ENCODE measurements around the gene INTS4. TPM values are rescaled to one million over a fixed set of nuclear protein-coding genes. Genes with fewer than 3 reads are reported as not detected.
"Not testable (repeated sequence)": the region's sequence is repeated elsewhere in the genome, so short reads cannot be mapped to it uniquely, and the experiment has no call there.

INTS4 gene
- total RNA-seq, 1 donor from 2014 or later: 19.6 TPM

DNA sequence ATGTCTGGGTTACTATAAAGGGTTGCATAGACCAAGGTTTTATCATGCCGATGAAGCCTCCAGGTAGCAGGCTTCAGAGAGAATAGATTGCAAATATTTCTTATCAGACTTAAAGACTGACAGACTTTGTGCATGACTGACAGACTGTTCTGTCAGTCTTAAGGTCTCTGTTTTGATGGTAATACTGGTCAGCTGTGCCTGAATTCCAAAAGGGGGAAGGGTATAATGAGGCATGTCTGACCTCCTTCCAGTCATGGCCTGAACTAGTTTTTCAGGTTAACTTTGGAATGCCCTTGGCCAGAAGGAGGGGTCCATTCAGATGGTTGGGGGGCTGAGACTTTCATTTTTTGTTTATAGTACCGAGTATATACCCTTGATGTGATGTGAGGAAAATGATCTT, 33.3 kb upstream of the INTS4 start:
- intact Hi-C loops (cut with DNase I): no loop called here
- DNase-seq (no peak), ATAC-seq (ENCODE audit: poor library complexity) (no peak)

DNA sequence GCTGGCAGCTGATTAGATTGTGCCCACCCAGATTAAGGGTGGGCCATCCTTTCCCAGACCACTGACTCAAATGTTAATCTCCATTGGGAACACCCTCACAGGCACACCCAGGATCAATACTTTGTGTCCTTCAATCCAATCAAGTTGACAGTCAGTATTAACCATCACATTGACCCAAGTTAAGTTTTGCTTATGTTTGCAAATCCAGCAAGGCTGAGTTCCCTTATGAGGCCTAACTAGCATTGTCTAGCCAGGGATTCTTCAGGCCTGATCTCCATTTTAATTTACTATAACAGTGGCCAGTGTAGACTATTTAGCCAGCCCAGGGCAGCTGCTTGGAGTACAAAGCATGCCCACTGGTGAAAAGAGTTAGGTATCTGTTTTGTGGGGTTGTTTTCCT, 30.9 kb upstream of the INTS4 start:
- no peak for DNase-seq
- intact Hi-C loops (cut with DNase I): no loop called here
- no peak for ATAC-seq (ENCODE audit: poor library complexity)

DNA sequence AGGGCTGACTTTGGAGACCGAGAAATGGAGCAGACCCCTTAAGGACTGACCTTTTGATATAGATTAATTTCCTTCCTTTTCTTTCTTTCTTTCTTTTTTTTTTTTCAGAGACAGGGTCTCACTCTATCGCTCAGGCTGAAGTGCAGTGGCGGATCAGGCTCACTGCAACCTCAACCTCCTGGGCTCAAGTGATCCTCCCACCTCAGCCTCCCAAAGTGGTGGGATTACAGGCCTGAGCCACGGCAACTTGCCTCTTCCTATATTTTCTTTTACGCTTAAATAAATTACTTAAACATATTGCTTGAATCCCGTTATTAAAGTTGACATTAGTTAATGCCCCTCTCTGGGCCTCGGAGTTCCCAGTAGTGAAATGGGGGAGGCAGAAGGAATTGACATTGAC, 29.0 kb upstream of the INTS4 start:
- no peak for ATAC-seq (ENCODE audit: poor library complexity)
- no peak for DNase-seq
- intact Hi-C loops (cut with DNase I): no loop called here

DNA sequence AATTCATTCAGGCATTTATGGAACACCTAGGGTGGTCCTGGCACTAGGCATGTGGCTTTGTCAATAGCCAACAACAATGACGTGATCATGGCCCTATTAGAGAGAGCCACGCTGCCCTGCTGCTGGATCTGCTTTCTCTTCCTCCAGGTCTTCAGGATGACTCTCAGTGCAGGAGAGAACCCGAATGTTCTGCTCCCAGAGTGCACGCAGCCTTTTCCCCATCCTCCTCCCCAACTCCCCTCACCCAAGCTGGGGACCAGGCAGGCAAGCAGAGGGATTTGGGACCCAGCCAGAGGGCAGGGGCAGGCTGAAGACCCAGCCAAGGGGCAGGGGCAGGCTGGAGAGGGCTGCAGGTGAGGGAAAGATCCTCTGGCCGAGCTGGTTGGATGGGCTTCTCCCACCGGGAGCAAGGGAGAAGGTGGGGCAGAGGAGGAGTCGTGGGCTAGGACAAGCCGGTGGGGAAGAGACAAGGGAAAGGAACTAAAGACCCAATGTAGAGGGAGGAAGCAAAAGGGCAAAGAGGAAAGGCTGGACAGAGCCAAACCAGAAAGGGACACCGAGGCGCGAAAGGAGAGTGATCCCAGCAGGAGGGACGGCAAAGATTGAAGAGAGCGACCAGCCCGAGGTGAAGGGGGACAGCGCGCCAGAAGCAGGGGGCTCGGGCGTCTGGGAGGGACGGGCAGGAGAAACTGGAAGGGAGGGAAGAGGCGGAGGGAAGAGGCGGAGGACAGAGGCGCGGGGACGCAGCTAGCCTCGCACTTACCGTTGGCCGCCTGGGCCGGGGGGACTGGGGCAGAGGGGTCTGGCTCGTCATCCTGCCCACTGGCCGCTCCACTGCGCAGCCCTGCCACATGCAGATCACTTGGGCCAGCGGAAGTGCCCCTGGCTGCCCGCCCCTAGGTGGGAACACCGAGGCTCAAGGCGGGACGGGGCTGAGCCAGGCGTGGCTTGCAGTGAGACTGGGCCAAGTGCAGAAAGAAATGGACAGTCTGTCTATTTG, 28.2 kb upstream of the INTS4 start, which contains the start of gene KCTD14:
KCTD14 (minus strand) TSS at position 880 of the 1,000 bp plus-strand sequence; CDS start at position 853, 27 bp downstream.
- ATAC-seq (ENCODE audit: poor library complexity) (peak; percentile 79), DNase-seq (peak; percentile 47)
- intact Hi-C loops (cut with DNase I): no loop called here

DNA sequence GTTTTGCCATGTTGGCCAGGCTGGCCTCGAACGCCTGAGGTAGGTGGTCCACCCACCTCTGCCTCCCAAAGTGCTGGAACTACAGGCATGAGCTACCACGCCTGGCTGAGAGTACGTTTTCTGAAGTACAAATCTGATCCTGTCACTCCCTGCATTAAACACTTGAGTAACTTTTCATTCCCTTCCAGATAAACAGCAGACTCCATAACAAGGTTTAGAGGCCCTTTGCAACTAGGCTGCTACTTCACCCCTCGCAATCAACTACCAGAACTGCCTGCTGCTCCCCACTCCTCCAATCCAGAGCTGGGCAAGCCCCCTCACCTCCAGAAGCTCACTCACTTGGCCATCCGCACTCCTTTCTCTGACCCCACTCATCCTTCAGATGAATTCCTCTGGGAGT, 27.1 kb upstream of the INTS4 start:
- DNase-seq (no peak), ATAC-seq (ENCODE audit: poor library complexity) (no peak)
- intact Hi-C loops (cut with DNase I): no loop called here

DNA sequence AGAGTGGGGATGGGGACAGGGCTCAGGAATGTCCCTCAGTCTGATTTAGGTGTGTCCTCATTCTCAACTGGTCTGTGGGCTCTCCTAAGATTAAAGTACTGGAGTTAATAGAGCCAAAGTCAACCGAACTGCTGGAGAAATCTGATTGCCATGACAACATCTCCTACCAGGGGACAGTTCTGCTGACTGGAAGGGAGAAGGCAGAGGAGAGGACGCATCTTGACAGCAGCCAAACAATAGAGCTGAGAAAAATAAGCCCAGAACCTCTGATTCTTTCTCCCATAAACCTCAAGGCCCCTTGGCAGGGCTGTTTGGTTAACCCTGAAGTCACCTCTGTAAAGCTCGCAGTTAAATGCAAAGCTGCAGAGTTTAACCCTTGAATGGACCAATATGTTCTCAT, 25.8 kb upstream of the INTS4 start:
- DNase-seq: no peak
- intact Hi-C loops (cut with DNase I): no loop called here
- ATAC-seq (ENCODE audit: poor library complexity): no peak

DNA sequence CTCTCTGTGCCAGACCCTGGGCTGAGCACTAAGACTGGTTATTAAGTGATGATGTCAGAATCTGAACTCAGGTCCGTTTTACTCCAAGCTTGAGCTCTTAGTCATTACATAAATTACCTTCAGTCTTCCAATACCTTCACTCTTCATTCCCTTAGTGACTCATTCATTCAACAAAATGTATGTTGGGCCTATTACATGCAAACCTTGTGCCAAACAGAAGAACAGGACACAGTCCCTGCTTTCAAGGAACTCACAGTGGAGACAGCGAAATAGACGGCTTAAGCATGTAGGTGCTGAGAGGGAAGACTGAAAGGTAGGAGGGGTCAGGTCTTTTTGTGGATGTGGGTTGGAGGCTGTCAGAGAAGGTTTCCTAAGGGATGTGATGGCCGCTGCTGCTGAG, 25.3 kb upstream of the INTS4 start:
- ATAC-seq (ENCODE audit: poor library complexity) (no peak), DNase-seq (no peak)
- intact Hi-C loops (cut with DNase I): no loop called here

DNA sequence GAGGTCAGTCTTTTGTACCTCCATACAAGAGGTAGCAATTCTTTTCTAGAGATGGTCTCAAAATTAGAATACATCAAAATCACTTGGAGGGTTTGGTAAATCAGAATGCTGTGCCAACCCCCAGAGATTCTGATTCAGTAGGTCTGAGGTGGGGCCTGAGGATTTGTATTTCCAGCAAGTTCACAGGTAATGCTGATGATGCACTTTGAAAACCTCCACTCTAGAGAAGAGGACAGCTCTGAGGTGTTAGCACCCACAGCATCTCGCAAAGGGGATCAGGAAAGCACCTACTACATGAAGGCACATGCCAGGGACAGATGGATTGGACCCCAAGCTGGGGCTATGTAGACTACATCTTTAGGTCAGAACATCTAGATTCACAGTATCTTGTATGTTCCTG, 21.4 kb upstream of the INTS4 start:
- ATAC-seq (ENCODE audit: poor library complexity): no peak
- intact Hi-C loops (cut with DNase I): no loop called here

DNA sequence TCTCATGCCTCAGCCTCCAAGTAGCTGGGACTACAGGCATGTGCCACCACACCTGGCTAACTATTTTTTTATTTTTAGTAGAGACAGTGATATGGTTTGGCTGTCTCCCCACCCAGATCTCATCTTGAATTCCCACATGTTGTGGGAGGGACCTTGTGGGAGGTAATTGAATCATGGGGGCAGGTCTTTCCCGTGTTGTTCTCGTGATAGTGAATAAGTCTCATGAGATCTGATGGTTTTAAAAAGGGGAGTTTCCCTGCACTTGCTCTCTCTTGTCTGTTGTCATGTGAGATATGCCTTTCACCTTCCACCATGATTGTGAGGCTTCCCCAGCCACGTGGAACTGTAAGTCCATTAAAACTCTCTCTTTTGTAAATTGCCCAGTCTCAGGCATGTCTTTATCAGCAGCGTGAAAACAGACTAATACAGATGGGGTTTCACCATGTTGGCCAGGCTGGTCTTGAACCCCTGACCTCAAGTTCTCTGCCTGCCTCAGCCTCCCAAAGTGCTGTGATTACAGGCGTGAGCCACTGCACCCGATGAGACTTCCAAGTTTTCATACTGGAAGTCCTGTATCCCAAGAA, 20.6 kb upstream of the INTS4 start:
- DNase-seq; intact Hi-C loops (cut with DNase I); ATAC-seq (ENCODE audit: poor library complexity): not testable (repeated sequence)

More for the DNA sequence above, 21.4 kb upstream of the INTS4 start:
- DNase-seq: no peak

DNA sequence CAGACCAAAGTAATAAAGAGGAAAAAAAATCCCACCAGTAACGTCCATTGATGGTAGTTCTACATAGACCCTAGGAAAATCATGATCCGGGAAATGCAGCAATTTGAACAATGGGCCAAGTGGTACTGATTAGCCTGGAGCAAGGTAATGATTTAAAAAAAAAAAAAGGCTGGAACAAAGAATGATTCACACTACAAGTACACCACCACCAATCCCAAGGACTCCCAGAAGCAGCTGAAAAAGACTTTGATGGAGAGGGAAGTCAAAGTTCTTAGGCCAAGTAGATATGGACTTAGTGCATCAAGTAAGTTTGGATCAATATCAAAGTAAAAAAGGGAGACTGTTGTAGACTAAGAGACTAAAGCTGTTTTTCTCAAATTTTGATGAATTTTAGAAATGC, 16.8 kb upstream of the INTS4 start:
- intact Hi-C loops (cut with DNase I): no loop called here
- ATAC-seq (ENCODE audit: poor library complexity) (no peak), DNase-seq (no peak)

DNA sequence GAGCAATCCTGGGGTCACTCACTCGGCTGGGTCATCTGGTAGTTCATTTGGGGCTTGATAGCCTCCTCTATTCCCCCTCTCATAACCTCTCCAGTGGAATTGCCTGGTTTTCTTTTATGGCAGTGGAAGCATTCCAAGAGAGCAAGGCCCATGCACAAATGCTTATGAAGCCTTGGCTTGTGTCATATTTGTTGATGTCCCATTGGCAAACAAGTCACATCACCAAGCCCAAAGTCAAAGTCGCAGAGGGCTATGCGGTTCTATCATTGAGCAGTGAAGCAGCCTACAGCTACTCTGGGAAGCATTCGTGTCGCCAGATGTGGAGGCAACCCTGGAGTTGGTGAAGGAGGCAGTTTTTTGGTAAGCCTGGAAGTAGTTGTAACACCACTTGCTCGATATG, 16.3 kb upstream of the INTS4 start:
- intact Hi-C loops (cut with DNase I): no loop called here
- no peak for DNase-seq
- no peak for ATAC-seq (ENCODE audit: poor library complexity)

DNA sequence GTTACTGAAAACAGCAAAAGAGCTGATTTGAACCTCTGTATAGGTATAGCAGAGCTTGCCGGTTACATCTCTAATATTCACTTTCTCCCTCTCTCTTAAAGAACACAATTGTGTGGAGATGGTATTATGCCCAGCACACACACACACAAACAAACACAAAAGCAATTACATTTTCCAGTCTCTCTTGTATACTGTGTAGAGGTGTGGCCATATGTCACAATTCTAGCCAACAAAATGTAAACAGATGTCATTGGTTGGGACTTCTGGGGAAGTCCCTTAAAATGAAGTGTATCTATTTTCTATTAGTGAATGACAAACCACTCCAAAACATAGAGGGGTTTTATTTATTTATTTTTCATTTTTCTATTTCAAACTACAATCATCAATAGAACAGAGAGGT, 15.8 kb upstream of the INTS4 start:
- intact Hi-C loops (cut with DNase I): no loop called here
- no peak for ATAC-seq (ENCODE audit: poor library complexity)
- no peak for DNase-seq

DNA sequence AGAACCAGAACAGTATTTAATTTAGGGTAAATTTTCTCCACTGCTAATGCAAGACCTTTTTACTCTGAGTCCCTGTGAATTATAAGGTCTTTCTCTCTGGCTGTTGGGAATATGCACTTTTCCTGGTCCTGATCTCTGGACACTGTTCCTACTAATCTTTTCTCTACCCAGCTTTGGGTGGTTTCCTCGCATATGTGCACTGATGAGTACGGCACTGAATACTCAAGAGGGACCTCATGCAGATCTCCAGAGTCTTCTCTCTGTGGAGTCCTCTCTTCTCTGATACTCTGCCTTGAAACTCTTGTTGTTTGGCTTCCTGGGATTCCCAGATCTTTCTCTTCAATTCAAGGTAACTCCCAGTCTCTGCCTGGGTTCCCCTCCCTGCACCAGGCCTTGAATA, 14.6 kb upstream of the INTS4 start:
- no peak for ATAC-seq (ENCODE audit: poor library complexity)
- DNase-seq: no peak
- intact Hi-C loops (cut with DNase I): no loop called here

DNA sequence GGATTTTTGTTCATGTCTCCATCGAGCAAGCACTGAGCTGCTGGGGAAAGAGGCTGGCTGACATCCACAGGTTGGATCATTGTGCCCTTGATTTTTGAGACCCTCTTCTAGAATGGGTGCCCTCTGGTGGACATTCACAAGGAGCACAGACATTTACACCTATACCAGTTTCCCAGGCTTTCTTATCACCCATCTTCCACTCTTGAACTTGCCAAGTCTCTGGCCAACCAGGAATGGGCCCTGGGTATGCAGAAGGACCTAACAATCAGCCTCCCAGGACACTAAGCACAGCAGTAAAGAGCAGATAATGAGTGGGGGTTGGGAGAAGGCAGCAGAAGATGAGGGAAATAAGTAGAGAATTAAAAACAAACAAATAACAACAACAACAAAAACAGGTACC, 5.7 kb upstream of the INTS4 start:
- peak; percentile 47 for ATAC-seq (ENCODE audit: poor library complexity)
- intact Hi-C loops (cut with DNase I): no loop called here
- DNase-seq: no peak

DNA sequence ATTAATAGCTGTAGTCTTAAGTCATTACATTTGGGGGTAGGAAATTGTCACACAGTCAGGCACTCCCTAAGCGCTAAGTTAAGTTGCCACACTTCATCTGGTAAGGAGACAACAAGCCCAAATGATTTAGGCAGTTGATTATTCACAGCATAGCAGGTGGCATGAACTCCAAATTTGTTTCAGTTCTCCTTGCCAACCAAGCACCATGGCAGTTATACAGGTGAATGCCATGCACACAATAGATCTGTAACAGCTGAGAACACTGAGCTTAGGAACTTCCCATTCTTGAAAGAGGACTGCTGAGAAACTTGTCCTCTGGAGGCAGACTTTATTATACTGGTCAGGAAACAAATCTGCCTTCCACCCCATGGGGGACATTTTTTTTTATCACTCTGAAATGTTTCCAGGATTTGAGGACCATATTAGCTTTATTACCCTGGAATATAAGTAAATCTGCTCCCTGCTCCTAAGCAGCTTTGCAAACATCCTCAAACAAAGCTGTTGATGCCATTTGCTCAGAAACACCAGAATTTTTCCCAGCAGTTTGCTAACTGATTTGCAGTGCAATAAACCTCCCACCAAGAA, 5.1 kb upstream of the INTS4 start:
- DNase-seq (no peak), ATAC-seq (ENCODE audit: poor library complexity) (no peak)
- intact Hi-C loops (cut with DNase I): no loop called here

DNA sequence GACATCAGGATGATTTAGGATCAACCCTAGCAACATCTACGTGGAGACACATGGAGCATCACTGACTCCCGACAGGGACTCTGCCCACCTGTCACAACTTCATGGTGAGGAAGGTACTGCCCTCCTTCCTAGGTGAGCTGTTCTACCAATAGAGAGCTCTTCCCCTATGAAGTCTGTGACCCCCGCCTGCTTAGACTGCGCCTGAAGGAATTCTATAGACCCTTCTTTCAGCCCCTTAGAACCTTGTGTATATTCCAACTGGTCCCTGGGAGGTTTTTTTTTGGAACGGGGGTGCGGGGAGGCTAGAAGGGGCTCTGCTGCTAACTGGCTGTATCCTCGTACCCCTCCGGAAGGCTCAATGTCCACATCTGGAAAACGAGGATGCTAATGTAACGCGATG, 566 bp downstream of the INTS4 start:
- DNase-seq (no peak), ATAC-seq (ENCODE audit: poor library complexity) (no peak)
- intact Hi-C loops (cut with DNase I): no loop called here

DNA sequence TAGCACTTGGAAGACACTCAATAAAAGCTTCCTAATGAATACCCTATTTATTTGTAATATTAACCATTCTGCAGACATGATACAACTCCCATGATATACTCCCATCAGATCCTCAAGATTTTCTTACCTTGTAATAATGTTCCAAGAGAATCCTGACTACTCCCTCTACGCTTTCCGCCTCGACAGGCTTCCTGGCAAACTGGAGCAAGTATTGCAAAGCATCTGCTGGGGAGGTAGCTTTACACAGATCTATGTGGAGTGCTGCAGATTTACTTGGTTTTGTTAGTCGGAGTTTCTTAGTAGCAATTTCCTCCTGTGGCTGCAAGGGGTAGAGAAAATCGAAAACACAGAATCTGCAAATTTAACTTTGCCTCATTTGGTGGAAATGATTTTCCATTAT, 3.5 kb downstream of the INTS4 start:
- intact Hi-C loops (cut with DNase I): no loop called here
- DNase-seq (no peak), ATAC-seq (ENCODE audit: poor library complexity) (no peak)

DNA sequence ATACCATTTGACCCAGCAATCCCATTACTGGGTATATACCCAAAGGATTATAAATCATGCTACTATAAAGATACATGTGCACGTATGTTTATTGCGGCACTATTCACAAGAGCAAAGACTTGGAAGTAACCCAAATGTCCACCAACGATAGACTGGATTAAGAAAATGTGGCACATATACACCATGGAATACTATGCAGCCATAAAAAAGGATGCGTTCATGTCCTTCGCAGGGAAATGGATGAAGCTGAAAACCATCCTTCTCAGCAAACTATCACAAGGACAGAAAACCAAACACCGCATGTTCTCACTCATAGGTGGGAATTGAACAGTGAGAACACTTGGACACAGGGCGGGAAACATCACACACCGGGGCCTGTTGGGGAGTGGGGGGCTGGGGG, 8.0 kb downstream of the INTS4 start:
- ATAC-seq (ENCODE audit: poor library complexity); DNase-seq; intact Hi-C loops (cut with DNase I): not testable (repeated sequence)

DNA sequence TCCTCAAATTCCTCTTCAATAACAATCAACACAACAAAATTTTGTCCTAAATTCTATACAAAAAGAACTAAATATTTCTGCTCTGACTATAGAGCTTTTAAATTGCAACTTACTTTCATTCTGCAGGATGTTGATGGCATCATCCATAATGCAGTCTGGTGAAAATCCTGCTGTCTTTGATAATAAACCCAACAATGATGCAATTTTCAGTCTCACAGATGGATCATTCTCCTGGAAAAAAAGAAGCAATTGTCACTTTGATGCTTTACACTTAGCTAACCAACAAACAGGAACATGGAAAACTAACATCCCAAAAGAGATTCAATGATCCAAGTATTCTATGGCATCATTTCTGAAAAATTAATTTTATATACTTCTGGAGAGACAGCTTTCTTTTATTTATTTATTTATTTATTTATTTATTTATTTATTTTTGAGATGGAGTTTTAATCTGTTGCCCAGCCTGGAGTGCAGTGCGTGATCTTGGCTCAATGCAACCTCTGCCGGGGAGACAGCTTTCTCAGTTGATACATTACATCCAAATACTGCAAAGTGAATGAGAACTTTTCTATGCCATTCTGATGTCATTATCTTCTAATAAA, 13.0 kb downstream of the INTS4 start:
- intact Hi-C loops (cut with DNase I): no loop called here
- no peak for ATAC-seq (ENCODE audit: poor library complexity)
- DNase-seq: no peak
